Measurements from ENCODE around the gene SLC2A9. TPM values are rescaled to one million over a fixed set of nuclear protein-coding genes. Genes with fewer than 3 reads are reported as not detected.
A peak's percentile ranks its signal among the peaks of the same experiment; 100 is the strongest.

Gene SLC2A9
- total and polyA plus RNA-seq, 2 of the 13 experiments (the other 11 are each of a cell fraction or from before 2014, with no cell fraction given): 36.2 to 42.3 TPM

DNA sequence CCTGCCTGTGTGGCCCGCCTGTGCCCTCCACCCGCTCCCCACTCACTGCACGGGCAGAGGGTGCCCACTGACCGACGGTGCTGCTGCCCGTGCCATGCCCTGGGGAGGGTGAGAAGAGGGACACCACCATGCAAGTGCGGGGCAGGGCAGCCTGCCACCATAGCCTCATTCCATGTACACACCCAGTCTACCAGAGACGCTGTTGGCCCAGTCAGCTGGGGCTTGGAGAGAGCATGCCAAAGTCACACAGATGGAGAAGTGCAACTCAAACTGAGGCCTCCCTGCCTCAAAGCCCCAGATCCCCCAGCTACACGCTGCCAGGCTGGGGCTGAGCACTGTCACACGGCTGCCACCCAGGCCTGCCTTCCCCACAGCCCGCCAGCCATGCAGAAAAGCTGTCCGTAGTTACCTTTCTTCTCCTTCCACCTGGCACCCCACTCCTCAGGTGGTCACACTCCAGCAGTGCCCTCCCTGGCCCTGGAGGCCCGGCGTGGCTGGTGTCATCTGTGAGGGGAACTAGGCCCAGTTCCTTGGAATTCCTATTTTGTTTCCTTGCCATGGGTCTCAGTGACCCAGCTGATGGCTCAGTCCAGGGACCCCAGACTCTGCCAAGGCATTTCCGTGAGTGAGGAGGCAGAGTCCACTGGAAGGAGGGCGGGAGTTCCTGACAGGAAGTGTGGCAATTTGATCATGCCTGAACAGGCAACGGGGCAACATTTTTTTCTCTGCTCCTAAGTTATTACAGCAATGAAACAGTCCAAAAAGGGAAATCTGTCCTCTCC lies at the start of gene SLC2A9 (continued):
- TF ChIP-seq ZNF282 (IDR thresholded peaks at IDR 0.05; ENCODE audit: partially characterized antibody) (no peak), TIGD3 (CRISPR knock-in tag; IDR thresholded peaks at IDR 0.05; ENCODE audit: borderline replicate concordance) (no peak), AGO1 (IDR thresholded peaks at IDR 0.05; ENCODE audit: low read depth, low read length, poor library complexity, severe bottlenecking) (no peak), ZFP91 (CRISPR knock-in tag; IDR thresholded peaks at IDR 0.05; ENCODE audit: borderline replicate concordance) (peak; percentile 64; the same call in 1 of the 2 replicates), CREB3 (CRISPR knock-in tag; IDR thresholded peaks at IDR 0.05) (no peak), POLR2G (IDR thresholded peaks at IDR 0.05; ENCODE audit: low read depth, low read length) (peak; percentile 87), TRAFD1 (CRISPR knock-in tag; IDR thresholded peaks at IDR 0.05; ENCODE audit: borderline replicate concordance) (no peak), MATR3 (CRISPR knock-in tag; IDR thresholded peaks at IDR 0.05) (no peak), CENPX (CRISPR knock-in tag; IDR thresholded peaks at IDR 0.05) (no peak), ZNF703 (CRISPR knock-in tag; IDR thresholded peaks at IDR 0.05; ENCODE audit: borderline replicate concordance) (no peak), ZNF484 (CRISPR knock-in tag; IDR thresholded peaks at IDR 0.05; ENCODE audit: borderline replicate concordance, low read depth) (no peak), DR1 (CRISPR knock-in tag; IDR thresholded peaks at IDR 0.05) (no peak), MAFF (IDR thresholded peaks at IDR 0.05; ENCODE audit: low read depth, low read length) (no peak), SRY (CRISPR knock-in tag; IDR thresholded peaks at IDR 0.05) (no peak), MIXL1 (CRISPR knock-in tag; IDR thresholded peaks at IDR 0.05) (no peak), SP2 (CRISPR knock-in tag; IDR thresholded peaks at IDR 0.05) (peak; percentile 57; the same call in 1 of the 2 replicates), NPAS2 (CRISPR knock-in tag; IDR thresholded peaks at IDR 0.05; ENCODE audit: borderline replicate concordance) (no peak), DNMT3B (CRISPR knock-in tag; conservative IDR thresholded peaks at IDR 0.05) (no peak)
- TF ChIP-seq, protein P1, sequence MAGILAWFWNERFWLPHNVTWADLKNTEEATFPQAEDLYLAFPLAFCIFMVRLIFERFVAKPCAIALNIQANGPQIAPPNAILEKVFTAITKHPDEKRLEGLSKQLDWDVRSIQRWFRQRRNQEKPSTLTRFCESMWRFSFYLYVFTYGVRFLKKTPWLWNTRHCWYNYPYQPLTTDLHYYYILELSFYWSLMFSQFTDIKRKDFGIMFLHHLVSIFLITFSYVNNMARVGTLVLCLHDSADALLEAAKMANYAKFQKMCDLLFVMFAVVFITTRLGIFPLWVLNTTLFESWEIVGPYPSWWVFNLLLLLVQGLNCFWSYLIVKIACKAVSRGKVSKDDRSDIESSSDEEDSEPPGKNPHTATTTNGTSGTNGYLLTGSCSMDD (CRISPR knock-in tag; IDR thresholded peaks at IDR 0.05): no peak
- TF ChIP-seq, protein P2, sequence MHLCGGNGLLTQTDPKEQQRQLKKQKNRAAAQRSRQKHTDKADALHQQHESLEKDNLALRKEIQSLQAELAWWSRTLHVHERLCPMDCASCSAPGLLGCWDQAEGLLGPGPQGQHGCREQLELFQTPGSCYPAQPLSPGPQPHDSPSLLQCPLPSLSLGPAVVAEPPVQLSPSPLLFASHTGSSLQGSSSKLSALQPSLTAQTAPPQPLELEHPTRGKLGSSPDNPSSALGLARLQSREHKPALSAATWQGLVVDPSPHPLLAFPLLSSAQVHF (CRISPR knock-in tag; IDR thresholded peaks at IDR 0.05): no peak

Data from HepG2 (cell line).